Activated T-cell treated with anti-CD3 and anti-CD28 coated beads, Interleukin-2, amount 50 U/mL, for 24 hours (primary cell): ENCODE data around the gene EIF4EBP2.

Experiments
- DNase-seq: peaks from one replicate; pipeline ENCODE4 v3.0.0-alpha.2; 2020
- H3K27ac Mint-ChIP-seq: 2 replicates; pipeline ENCODE4 v1.8.0; 2020; ENCODE audit warnings: mild to moderate bottlenecking, mixed read lengths
- H3K27me3 Mint-ChIP-seq: 2 replicates; pipeline ENCODE4 v1.8.0; 2020; ENCODE audit warnings: mixed read lengths
- H3K36me3 Mint-ChIP-seq: 2 replicates; pipeline ENCODE4 v1.8.0; 2020; ENCODE audit warnings: low read depth, mixed read lengths
- H3K4me1 Mint-ChIP-seq: 2 replicates; pipeline ENCODE4 v1.8.0; 2020; ENCODE audit warnings: low read depth, mixed read lengths
- H3K4me3 Mint-ChIP-seq: 2 replicates; pipeline ENCODE4 v1.8.0; 2020; ENCODE audit warnings: mild to moderate bottlenecking, moderate library complexity, mixed read lengths
- H3K9me3 Mint-ChIP-seq: 2 replicates; pipeline ENCODE4 v1.8.0; 2020; ENCODE audit warnings: mixed read lengths

The EIF4EBP2 gene

DNA sequence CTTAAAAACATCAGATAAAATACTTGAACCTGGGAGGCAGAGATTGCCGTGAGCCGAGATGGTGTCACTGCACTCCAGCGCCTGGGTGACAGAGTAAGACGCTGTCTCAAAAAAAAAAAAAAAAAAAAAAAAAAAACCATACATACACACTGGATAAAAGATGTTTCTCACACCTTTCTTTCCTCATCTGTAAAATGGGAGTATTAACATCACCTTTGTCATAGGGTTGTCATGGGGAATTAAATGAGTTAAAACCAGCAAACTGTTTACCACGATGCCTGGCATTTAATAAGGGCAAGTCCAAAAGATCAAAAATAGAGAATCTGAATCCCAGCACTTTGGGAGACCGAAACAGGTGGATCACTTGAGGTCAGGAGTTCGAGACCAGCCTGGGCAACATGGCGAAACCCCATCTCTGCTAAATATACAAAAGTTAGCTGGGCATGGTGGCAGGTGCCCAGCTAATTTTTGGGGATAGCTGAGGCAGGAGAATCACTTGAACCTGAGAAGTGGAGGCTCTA lies 34.4 kb upstream of the EIF4EBP2 start:
- Mint-ChIP-seq H3K27ac (no peak overlapping the region), H3K4me3 (no peak overlapping the region), H3K27me3 (no peaks in the 10 kb centered on the region), H3K4me1 (peaks cover 3% of the 10 kb centered on the region), H3K9me3 (no peaks in the 10 kb centered on the region), H3K36me3 (peaks cover 7% of the 10 kb centered on the region)
- DNase-seq: no peak

GRCh38 chr10:70370766-70371165 lies 33.2 kb upstream of the EIF4EBP2 start:
- DNase-seq: no peak
- H3K27me3 Mint-ChIP-seq: no peaks in the 10 kb centered on the region
- no peak overlapping the region for H3K4me3 Mint-ChIP-seq
- no peaks in the 10 kb centered on the region for H3K9me3 Mint-ChIP-seq
- no peak overlapping the region for H3K27ac Mint-ChIP-seq
- H3K36me3 Mint-ChIP-seq: peaks cover 11% of the 10 kb centered on the region
- H3K4me1 Mint-ChIP-seq: no peaks in the 10 kb centered on the region

DNA sequence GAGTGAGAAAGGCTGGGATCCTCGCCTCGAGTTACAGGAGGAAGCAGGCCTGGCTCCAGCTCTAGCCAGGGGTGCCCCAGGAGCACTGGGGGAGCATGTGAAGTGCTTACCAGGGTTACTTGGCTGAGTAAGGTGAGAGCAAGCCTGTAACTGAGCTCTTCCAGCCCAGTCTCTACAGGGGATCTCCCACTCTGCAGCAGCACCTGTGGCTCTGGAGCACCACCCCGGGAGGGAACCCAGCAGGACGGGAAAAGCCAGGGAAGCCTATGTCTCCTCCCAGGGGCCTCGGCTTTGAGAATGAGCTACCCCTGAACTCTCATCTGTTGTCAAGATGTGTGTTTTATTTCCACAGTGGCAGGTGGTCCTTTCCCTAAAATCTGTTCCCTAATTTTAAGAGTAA lies 32.1 kb upstream of the EIF4EBP2 start:
- H3K4me1 Mint-ChIP-seq: no peaks in the 10 kb centered on the region
- no peak overlapping the region for H3K4me3 Mint-ChIP-seq
- no peaks in the 10 kb centered on the region for H3K27me3 Mint-ChIP-seq
- H3K27ac Mint-ChIP-seq: no peak overlapping the region
- no peak for DNase-seq
- no peaks in the 10 kb centered on the region for H3K9me3 Mint-ChIP-seq
- peaks cover 11% of the 10 kb centered on the region for H3K36me3 Mint-ChIP-seq

DNA sequence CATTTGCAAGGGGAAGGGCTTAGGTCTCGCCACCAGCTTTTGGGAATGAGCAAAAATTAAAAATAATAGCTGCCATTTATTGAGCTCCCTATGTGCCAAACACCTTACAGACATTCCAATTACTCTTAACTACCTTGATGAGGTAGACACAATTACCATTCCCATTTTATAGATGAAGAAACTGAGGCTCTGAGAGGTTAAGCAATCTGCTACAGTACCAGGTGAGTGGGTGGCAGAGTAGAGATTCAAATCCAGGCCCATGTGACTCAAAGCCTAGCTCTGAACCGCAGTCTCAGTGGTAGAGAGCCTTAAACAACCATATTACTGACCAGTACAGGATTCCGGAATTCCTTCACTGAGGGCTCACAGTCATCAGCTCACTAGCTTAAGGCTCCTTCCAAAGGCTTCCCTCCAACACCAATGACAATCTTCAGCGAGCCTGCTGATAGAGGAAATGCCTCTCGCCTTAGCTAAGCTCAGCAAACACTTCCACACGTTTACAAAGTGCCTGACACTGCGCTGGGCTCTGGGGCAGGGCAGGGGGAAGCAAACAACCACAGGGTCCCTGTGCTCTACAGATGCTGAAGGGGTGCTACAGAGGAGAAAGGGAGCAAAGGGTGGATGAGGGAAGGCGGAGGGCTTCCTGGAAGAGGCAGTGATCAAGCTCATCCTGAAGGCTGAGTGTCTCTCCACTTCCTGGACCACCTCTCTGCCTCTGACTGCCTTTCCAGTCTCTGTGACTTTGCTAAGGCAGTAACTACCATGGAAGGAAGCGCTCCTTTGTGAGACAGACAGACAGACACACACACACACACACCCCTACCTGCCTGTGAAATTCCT lies 28.9 kb upstream of the EIF4EBP2 start:
- no peak for DNase-seq
- Mint-ChIP-seq H3K27me3 (no peaks in the 10 kb centered on the region), H3K4me1 (no peaks in the 10 kb centered on the region), H3K27ac (no peak overlapping the region), H3K4me3 (no peak overlapping the region), H3K9me3 (no peaks in the 10 kb centered on the region), H3K36me3 (peaks cover 11% of the 10 kb centered on the region)

DNA sequence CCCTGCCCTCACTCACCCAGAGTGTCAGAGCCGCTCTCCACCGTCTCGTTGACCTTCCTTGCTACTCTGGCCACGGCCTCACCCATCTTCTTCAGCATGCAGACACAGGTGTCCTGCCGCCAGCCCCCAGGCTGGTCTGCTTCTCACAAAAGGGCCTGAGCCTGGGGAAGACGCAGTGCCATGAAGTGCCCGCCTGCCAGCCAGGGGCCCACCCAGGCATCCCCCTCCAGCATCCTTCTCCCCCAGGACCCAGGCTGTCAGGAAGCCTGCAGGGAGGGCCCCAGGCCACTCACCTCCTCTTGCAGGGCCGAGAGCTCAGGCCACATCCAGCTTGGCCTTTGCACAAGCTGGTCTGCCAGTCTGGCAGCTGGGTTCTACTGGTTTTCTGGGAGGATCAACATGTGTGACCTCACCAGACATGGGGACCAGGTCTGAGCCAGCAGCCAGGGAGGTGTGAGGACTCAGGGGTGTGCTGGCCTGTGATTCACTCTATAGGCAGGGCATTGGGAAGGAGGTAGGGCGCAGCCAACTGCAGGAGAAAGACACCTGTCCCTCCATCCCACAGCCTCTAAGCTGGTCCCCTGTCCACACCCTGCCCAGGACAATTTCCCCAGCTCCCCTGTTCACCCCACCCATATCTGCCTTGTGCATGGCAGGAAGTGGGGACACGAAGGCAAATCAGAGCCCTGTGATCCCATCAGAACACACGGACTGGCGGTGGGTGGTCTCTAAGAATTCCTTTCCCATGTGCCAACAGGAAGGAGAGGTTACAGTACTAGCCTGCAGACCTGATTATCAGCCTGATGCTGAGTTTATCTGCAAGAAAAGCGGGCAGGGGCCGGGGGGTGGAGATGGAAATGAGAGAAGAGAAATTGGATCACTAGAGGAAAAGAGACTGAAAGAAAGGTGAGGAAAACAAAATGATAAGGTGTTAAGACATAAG lies 27.2 kb upstream of the EIF4EBP2 start:
- H3K36me3 Mint-ChIP-seq: peaks cover 10% of the 10 kb centered on the region
- H3K27ac Mint-ChIP-seq: no peak overlapping the region
- peaks cover 9% of the 10 kb centered on the region for H3K4me1 Mint-ChIP-seq
- no peak for DNase-seq
- H3K9me3 Mint-ChIP-seq: no peaks in the 10 kb centered on the region
- H3K4me3 Mint-ChIP-seq: no peak overlapping the region
- peaks cover 8% of the 10 kb centered on the region for H3K27me3 Mint-ChIP-seq

GRCh38 chr10:70378122-70378521 lies 25.8 kb upstream of the EIF4EBP2 start:
- no peak overlapping the region for H3K27ac Mint-ChIP-seq
- peaks cover 8% of the 10 kb centered on the region for H3K27me3 Mint-ChIP-seq
- peaks cover 12% of the 10 kb centered on the region for H3K36me3 Mint-ChIP-seq
- no peaks in the 10 kb centered on the region for H3K9me3 Mint-ChIP-seq
- DNase-seq: no peak
- H3K4me3 Mint-ChIP-seq: no peak overlapping the region
- peaks cover 15% of the 10 kb centered on the region for H3K4me1 Mint-ChIP-seq

DNA sequence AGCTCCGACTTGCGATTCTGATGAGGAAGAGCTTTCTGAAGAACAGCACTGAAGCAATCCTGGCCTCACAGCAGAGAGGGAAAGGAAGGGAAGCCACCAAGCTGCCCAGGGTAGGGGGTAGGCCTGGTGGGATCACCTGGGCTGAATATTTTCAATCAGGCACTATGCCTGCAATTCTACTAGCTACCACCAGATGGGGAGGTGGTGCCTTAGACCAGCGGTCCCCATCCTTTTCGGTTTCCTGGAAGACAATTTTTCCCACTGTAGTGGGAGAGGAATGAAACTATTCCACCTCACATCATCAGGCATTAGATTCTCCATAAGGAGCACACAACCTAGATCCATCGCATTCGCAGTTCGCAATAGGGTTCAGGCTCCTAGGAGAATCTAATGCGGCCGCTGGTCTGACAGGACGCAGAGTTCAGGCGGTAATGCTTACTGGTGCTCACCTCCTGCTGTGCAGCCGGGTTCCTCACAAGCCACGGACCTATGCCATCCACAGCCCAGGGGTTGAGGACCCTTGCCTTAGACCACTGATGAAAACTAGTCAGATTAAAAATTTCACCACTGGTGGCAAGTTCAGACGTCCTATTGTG lies 24.3 kb upstream of the EIF4EBP2 start:
- Mint-ChIP-seq H3K4me1 (peaks cover 17% of the 10 kb centered on the region), H3K4me3 (no peak overlapping the region), H3K9me3 (no peaks in the 10 kb centered on the region), H3K36me3 (peaks cover 6% of the 10 kb centered on the region), H3K27ac (no peak overlapping the region), H3K27me3 (peaks cover 8% of the 10 kb centered on the region)
- no peak for DNase-seq

DNA sequence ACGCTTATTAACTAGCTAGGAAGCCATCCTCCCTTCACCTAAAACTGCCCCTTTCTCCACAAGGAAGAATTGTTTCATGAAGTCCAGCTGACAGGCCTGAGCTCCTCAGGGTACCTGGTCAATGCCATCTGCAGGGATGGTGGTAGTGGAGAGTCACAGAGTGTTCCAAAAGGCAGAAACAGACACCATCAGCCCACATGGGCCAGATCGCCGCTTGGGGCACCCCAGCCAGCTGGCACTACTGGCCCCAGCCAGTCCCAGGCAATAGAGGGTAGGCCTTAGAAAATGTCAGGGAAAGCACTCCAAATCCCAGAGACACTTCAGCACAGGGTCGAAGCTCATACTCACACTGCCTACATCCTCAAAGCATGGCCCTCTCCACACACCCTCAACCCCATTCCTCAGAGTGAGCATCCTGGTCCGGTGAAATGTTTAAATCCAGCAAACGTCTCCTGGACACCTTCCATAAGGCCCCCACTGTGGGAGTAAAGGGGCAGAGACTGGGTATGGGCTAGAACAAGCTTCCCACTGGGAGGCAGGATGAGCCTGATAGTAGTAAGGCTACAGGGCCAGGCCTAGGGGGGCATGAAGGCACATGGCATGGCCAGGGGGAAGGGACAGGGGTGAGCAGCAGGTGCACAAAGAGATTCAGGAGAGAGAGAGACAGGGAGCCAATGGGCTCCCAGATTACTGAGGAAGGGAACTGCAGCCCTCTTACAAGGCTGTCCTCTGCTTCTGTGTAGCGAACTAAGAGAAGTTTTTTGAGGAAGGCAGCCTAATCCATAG lies 23.4 kb upstream of the EIF4EBP2 start:
- H3K36me3 Mint-ChIP-seq: peaks cover 3% of the 10 kb centered on the region
- DNase-seq: peak; percentile 30
- no peaks in the 10 kb centered on the region for H3K9me3 Mint-ChIP-seq
- H3K27ac Mint-ChIP-seq: no peak overlapping the region
- peaks cover 8% of the 10 kb centered on the region for H3K27me3 Mint-ChIP-seq
- H3K4me3 Mint-ChIP-seq: peak overlapping the region; percentile 87
- H3K4me1 Mint-ChIP-seq: peaks cover 17% of the 10 kb centered on the region

DNA sequence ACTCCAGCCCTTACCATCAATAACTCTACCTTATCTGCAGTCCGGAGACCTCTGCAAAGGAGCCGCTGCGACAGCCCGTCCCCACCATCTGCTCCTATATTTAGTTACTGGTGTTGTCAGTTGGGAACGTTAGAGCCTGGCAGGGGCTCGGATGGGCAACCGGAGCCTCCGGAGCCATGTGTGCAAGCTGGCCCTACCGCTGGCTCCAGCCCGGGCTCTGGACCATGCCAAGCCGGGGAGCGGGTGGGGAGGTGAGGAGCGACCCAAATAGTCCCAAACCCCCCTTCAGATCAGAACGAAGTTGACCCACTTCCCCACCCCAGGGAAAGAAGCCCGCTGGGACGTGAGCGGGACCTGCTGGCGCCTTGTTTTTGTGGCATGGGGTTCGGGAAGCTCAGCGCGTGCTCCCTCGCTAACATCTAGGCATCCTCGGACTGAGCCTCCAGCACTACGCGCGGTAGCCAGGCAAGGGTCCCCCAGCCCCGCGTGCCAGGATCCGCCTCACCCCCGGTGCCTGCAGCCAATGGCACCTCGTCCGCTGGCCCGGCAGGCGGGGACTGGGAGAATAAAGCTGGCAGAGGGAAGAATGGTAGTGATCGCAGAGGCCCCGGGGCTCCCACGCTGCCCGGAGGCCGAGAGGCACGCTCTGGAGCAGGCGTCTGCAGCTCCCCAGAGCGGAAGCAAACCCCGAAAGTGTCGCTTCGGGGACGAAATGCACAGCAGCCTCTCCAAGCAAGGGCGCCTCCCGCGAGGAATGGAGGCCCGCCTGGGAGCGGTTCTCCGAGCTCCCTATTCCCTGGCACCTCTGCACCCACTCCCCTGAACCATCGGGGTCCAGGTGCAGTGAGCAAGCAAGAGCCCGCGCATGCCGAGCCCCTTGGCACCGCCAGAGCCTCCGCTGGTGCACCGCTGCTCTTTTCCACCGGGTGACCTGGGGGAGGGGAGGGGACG lies 22.2 kb upstream of the EIF4EBP2 start:
- H3K27me3 Mint-ChIP-seq: peaks cover 8% of the 10 kb centered on the region
- peaks cover 17% of the 10 kb centered on the region for H3K4me1 Mint-ChIP-seq
- H3K4me3 Mint-ChIP-seq: peak overlapping the region; percentile 87
- peaks cover 3% of the 10 kb centered on the region for H3K36me3 Mint-ChIP-seq
- DNase-seq: no peak
- peak overlapping the region; percentile 66 for H3K27ac Mint-ChIP-seq
- H3K9me3 Mint-ChIP-seq: no peaks in the 10 kb centered on the region

GRCh38 chr10:70391654-70392053 lies 12.3 kb upstream of the EIF4EBP2 start:
- Mint-ChIP-seq H3K9me3 (no peaks in the 10 kb centered on the region), H3K4me3 (no peak overlapping the region), H3K4me1 (peaks cover 5% of the 10 kb centered on the region), H3K27ac (no peak overlapping the region), H3K36me3 (no peaks in the 10 kb centered on the region), H3K27me3 (peaks cover 13% of the 10 kb centered on the region)
- DNase-seq: no peak

- Mint-ChIP-seq H3K4me1 (no peaks in the 10 kb centered on the region), H3K27ac (no peak overlapping the region), H3K36me3 (no peaks in the 10 kb centered on the region), H3K27me3 (peaks cover 7% of the 10 kb centered on the region), H3K9me3 (no peaks in the 10 kb centered on the region), H3K4me3 (no peak overlapping the region)
- DNase-seq: no peak
Observed at GRCh38 chr10:70396140-70396539, 7.8 kb upstream of the EIF4EBP2 start.

- H3K36me3 Mint-ChIP-seq: no peaks in the 10 kb centered on the region
- H3K27me3 Mint-ChIP-seq: no peaks in the 10 kb centered on the region
- no peak overlapping the region for H3K4me3 Mint-ChIP-seq
- DNase-seq: no peak
- H3K4me1 Mint-ChIP-seq: peaks cover 14% of the 10 kb centered on the region
- no peaks in the 10 kb centered on the region for H3K9me3 Mint-ChIP-seq
- H3K27ac Mint-ChIP-seq: no peak overlapping the region
Observed at GRCh38 chr10:70399177-70399576, 4.8 kb upstream of the EIF4EBP2 start.

DNA sequence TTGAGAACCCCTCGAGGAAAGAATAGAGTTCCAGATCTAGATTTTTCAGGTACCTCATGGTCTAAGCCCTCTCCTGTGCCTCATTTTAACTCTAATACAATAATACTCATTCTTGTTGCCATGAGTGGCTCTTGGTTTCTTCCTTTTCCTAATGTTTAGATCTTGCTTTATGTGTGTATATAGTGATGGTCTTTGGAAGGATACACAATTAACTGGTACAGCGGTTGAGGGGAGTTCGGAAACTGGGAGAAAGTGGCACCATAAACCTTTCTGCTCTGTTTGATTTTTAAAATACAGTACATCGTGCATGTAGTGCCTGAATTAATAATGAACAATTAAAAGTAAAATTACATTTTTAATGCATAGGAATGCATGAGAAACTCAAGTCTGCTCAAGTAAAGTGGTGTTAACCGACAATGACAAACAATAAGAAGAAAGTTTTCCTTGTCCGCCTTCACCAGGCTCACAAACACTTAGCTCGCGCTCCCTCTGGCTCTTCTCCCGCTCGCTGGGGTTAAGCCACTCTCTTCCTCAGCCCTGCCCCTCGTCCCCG lies 386 bp upstream of the EIF4EBP2 start:
- no peaks in the 10 kb centered on the region for H3K9me3 Mint-ChIP-seq
- peaks cover 26% of the 10 kb centered on the region for H3K36me3 Mint-ChIP-seq
- peaks cover 39% of the 10 kb centered on the region for H3K4me1 Mint-ChIP-seq
- no peak for DNase-seq
- no peaks in the 10 kb centered on the region for H3K27me3 Mint-ChIP-seq
- H3K4me3 Mint-ChIP-seq: peak overlapping the region; percentile 90
- H3K27ac Mint-ChIP-seq: peak overlapping the region; percentile 90
